SK-N-SH (cell line): ENCODE measurements around the gene HERC3. TPM values are rescaled to one million over a fixed set of nuclear protein-coding genes. Genes with fewer than 3 reads are reported as not detected.

Experiments
- CTCF ChIA-PET: fragments of 300-600, 350-600 bp; formaldehyde crosslinking; extraction: SDS; loops from one replicate; lab custom pipeline; 2021; lab: Yijun Ruan, JAX
- POLR2A ChIA-PET: fragments of 350-600 bp; sonication (Branson Sonifier 250); formaldehyde crosslinking; extraction: SDS; loops from one replicate; lab custom pipeline; 2020; ENCODE audit warnings: antibody characterized with exemption, inconsistent platforms; lab: Yijun Ruan, JAX
- DNase-seq: peaks from one replicate; pipeline ENCODE4 v3.0.0; 2012
- H2AFZ ChIP-seq: fragments of 200-600 bp; sonication (generic); 2 replicates; pipeline ENCODE4 v1.8.1; 2016; ENCODE audit warnings: antibody characterized with exemption, mild to moderate bottlenecking, low read depth
- H3F3A ChIP-seq: fragments of 200-600 bp; sonication (generic); replicated peaks from 2 replicates; pipeline ENCODE3; 2016; ENCODE audit warnings: antibody characterized with exemption, mild to moderate bottlenecking; ENCODE audit not compliant: insufficient read depth
- H3K27ac ChIP-seq, 2 experiments: fragments of 200-500 bp in 1 of 2; fragments of 200-600 bp in 1 of 2; sonication (Bioruptor generic) in 1 of 2; sonication (generic), shearing (Covaris generic) in 1 of 2; 2 replicates each; pipeline versions ENCODE4 v1.5.1 to v1.6.1; 2014 to 2016; ENCODE audit warnings: low read depth in 2 of 2, inconsistent platforms in 1 of 2, low read length in 1 of 2, mild to moderate bottlenecking in 1 of 2, mixed read lengths in 1 of 2
- H3K27me3 ChIP-seq: fragments of 200-600 bp; sonication (generic), shearing (Covaris generic); 2 replicates; pipeline ENCODE4 v1.6.1; 2016; ENCODE audit warnings: mixed run types; ENCODE audit not compliant: insufficient read depth
- H3K36me3 ChIP-seq, 2 experiments: fragments of 200-500 bp in 1 of 2; fragments of 200-600 bp in 1 of 2; sonication (Bioruptor generic) in 1 of 2; sonication (generic) in 1 of 2; replicated peaks in 1 of 2; 2 replicates each; pipeline versions ENCODE3 to v1.5.1; 2014 to 2016; ENCODE audit warnings: low read length in 1 of 2, mild to moderate bottlenecking in 1 of 2; ENCODE audit not compliant: insufficient read depth in 2 of 2, control insufficient read depth in 1 of 2
- H3K4me1 ChIP-seq, 2 experiments: fragments of 200-500 bp in 1 of 2; fragments of 200-600 bp in 1 of 2; sonication (Bioruptor generic) in 1 of 2; sonication (generic), shearing (Covaris generic) in 1 of 2; 2 replicates each; pipeline versions ENCODE4 v1.5.1 to v1.6.1; 2014 to 2016; ENCODE audit warnings: low read depth in 1 of 2, low read length in 1 of 2, mixed run types in 1 of 2; ENCODE audit not compliant: insufficient read depth in 2 of 2, control insufficient read depth in 1 of 2
- H3K4me2 ChIP-seq: fragments of 200-600 bp; sonication (generic), shearing (Covaris generic); 2 replicates; pipeline ENCODE4 v1.6.1; 2017; ENCODE audit warnings: mixed run types
- H3K4me3 ChIP-seq, 2 experiments: fragments of 200-500 bp in 1 of 2; fragments of 200-600 bp in 1 of 2; sonication (Bioruptor generic) in 1 of 2; sonication (generic), shearing (Covaris generic) in 1 of 2; 2 replicates each; pipeline versions ENCODE4 v1.5.1 to v1.8.1; 2014 to 2016; ENCODE audit warnings: low read depth in 2 of 2, inconsistent platforms in 1 of 2, low read length in 1 of 2, mild to moderate bottlenecking in 1 of 2, mixed read lengths in 1 of 2, moderate library complexity in 1 of 2
- H3K79me2 ChIP-seq: fragments of 200-600 bp; sonication (generic); 2 replicates; pipeline ENCODE4 v1.8.1; 2017; ENCODE audit warnings: mild to moderate bottlenecking; ENCODE audit not compliant: insufficient read depth
- H3K9ac ChIP-seq: fragments of 200-600 bp; sonication (generic); 2 replicates; pipeline ENCODE4 v1.6.1; 2017; ENCODE audit warnings: mixed run types
- H3K9me2 ChIP-seq: fragments of 200-600 bp; sonication (generic); 2 replicates; pipeline ENCODE4 v1.6.1; 2017; ENCODE audit warnings: mixed run types
- H3K9me3 ChIP-seq: fragments of 200-600 bp; sonication (generic); 2 replicates; pipeline ENCODE4 v1.6.1; 2017; ENCODE audit warnings: mixed run types, mild to moderate bottlenecking, moderate library complexity
- H4K20me1 ChIP-seq: fragments of 200-600 bp; sonication (generic); 2 replicates; pipeline ENCODE4 v1.6.1; 2017; ENCODE audit warnings: mild to moderate bottlenecking, mixed run types; ENCODE audit not compliant: insufficient read depth
- CHD2 ChIP-seq: fragments of 150-350 bp; IDR thresholded peaks from 2 replicates; pipeline ENCODE4 v1.6.1; 2018; ENCODE audit warnings: low read length; ENCODE audit not compliant: partially characterized antibody
- ELF1 ChIP-seq: IDR thresholded peaks from 2 replicates; pipeline ENCODE4 v1.4.0; 2012
- EP300 ChIP-seq, 2 experiments: IDR thresholded peaks; 2 replicates each; pipeline versions ENCODE4 v1.4.0 to v1.6.1; 2012; ENCODE audit warnings: borderline replicate concordance in 1 of 2, low read depth in 1 of 2, low read length in 1 of 2
- GABPA ChIP-seq: IDR thresholded peaks from 2 replicates; pipeline ENCODE4 v1.4.0; 2012; ENCODE audit warnings: low read depth, mild to moderate bottlenecking
- GATA2 ChIP-seq: sonication (generic); formaldehyde crosslinking; IDR thresholded peaks from 2 replicates; pipeline ENCODE4 v1.5.0; 2020; ENCODE audit warnings: mild to moderate bottlenecking, missing genetic modification reagents
- IRF3 ChIP-seq: fragments of 150-350 bp; IDR thresholded peaks from 2 replicates; pipeline ENCODE4 v1.6.1; 2016; ENCODE audit warnings: mild to moderate bottlenecking, low read depth, low read length
- JUND ChIP-seq: IDR thresholded peaks from 2 replicates; pipeline ENCODE4 v1.4.0; 2012
- MEF2A ChIP-seq: IDR thresholded peaks from 2 replicates; pipeline ENCODE4 v1.4.0; 2012; ENCODE audit warnings: low read depth, borderline replicate concordance
- NFIC ChIP-seq: IDR thresholded peaks from 2 replicates; pipeline ENCODE4 v1.4.0; 2012; ENCODE audit warnings: borderline replicate concordance
- NRF1 ChIP-seq: IDR thresholded peaks from 2 replicates; pipeline ENCODE4 v1.6.1; 2012; ENCODE audit warnings: low read depth, mild to moderate bottlenecking, low read length
- RAD21 ChIP-seq: IDR thresholded peaks from 2 replicates; pipeline ENCODE4 v1.6.1; 2012; ENCODE audit warnings: mild to moderate bottlenecking, low read length
- RFX5 ChIP-seq: IDR thresholded peaks from 2 replicates; pipeline ENCODE4 v1.6.1; 2012; ENCODE audit warnings: mild to moderate bottlenecking, improper control_type of control experiment, low read length
- SMC3 ChIP-seq: IDR thresholded peaks from 2 replicates; pipeline ENCODE4 v1.6.1; 2012; ENCODE audit warnings: low read depth, low read length, improper control_type of control experiment
- TAF1 ChIP-seq: IDR thresholded peaks from 2 replicates; pipeline ENCODE4 v1.6.1; 2012; ENCODE audit warnings: low read depth, mild to moderate bottlenecking, low read length, moderate library complexity, borderline replicate concordance
- TCF12 ChIP-seq: IDR thresholded peaks from 2 replicates; pipeline ENCODE4 v1.4.0; 2012
- TEAD4 ChIP-seq: IDR thresholded peaks from 2 replicates; pipeline ENCODE4 v1.4.0; 2012; ENCODE audit warnings: mild to moderate bottlenecking, borderline replicate concordance; ENCODE audit not compliant: insufficient read depth
- USF1 ChIP-seq: IDR thresholded peaks from 2 replicates; pipeline ENCODE4 v1.4.0; 2012; ENCODE audit warnings: low read depth, borderline replicate concordance
- YY1 ChIP-seq: IDR thresholded peaks from 2 replicates; pipeline ENCODE4 v1.4.0; 2012; ENCODE audit warnings: low read depth, mild to moderate bottlenecking
- WGBS: methylation state at CpG from one replicate; pipeline ENCODE4 v1.1.6; 2017; ENCODE audit warnings: low lambda C conversion rate; 5-methylcytosine and 5-hydroxymethylcytosine counted together
- polyA plus RNA-seq, 3 experiments: library from polyadenylated mRNA; depleted of rRNA; stranded (reverse); fragments of >200 nt; gene quantifications; 2 replicates each; pipeline ENCODE4 v1.2.3, GENCODE V29; 2012
- TF ChIP-seq, protein P1 (sequence below): IDR thresholded peaks from 2 replicates; pipeline ENCODE4 v1.4.0; 2012; ENCODE audit warnings: low read depth, borderline replicate concordance

Gene HERC3
- polyA plus RNA-seq, 1 of the 3 experiments (the other 2 are of a cell fraction), result 4.6 TPM

DNA sequence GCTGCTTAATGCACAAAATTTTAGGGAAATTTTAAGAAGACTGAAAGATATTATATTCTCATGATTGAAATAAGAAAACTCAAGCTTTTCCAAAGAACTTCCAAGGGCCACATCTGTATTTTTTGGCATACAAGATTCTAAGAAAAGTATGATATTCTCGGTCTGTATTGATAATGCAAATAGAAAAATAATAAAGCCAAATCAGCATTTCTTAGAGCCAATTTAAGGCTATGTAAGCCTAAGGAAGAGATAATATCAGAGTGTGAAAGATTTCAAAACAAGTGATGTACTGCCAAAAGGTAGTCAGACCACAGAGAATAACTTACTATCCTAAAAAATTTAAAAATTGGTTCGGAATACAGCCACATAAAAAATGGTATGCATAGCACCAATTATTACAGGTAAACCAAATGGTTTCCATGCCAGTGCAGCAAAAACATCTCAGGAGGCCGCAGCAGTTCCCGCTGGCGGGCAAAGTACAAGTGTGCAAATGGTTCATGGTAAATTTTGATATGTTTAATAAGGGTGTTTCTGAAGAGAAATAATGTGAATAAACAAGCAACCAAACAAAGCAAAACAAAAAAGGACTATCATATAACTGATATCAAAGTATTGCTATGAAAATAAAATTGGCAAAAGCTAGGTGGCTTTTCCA lies 140.6 kb downstream of the HERC3 start:
- Histone ChIP-seq H3K27ac (no peak overlapping the region), H4K20me1 (no peaks in the 10 kb centered on the region), H3K79me2 (no peaks in the 10 kb centered on the region), H3K4me1 (peaks cover 0 to 2% of the 10 kb centered on the region in 2 experiments; a peak in 1 of 4 replicates), H2AFZ (no peak overlapping the region), H3K9me3 (no peaks in the 10 kb centered on the region), H3K36me3 (peaks cover 2 to 28% of the 10 kb centered on the region in 2 experiments), H3K9me2 (no peaks in the 10 kb centered on the region), H3K9ac (no peak overlapping the region), H3K27me3 (no peaks in the 10 kb centered on the region), H3K4me2 (no peak overlapping the region), H3F3A (no peaks in the 10 kb centered on the region), H3K4me3 (no peak overlapping the region)
- ChIA-PET POLR2A (no interaction called here), CTCF (interaction anchor here (0.9 to 1.6 kb wide), 4 partner anchors 12 to 291 kb away, joined by 3 to 4 read pairs (median 3); no protein-coding TSS in a partner anchor)
- no peak for DNase-seq
- 88% methylated on average over 5 of the region's 5 CpGs for WGBS
- TF ChIP-seq GATA2 (no peak), JUND (no peak), RAD21 (no peak), TCF12 (no peak), TAF1 (no peak), YY1 (no peak), NFIC (no peak), SMC3 (no peak), TEAD4 (no peak), MEF2A (no peak), RFX5 (no peak)

DNA sequence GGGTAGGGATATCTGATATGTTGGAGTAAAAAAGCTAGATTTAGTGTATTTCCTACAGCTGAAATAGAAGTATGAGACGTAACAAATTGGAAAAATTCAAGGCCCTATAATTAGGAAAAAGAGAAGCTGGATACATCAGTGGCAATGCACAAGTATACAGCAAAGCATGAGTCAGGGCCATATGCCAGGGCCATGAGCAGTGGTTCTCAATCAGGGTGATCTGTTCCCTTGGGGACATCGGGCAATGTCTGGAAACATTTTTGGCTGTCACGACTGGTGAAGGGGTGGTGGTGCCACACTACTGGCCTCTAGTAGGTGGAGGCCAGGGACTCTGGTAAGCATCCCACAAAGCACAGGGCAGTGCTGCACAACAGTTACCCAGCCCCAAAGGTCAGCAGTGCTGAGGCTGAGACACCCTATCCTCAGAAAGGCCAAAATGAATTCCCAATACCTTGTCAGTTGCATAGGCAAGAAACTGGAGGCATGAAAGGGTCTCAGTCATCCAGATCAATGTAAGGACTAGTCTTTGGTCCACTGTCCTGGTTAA lies 142.2 kb downstream of the HERC3 start:
- 87% methylated on average over 2 of the region's 3 CpGs for WGBS
- no peaks in the 10 kb centered on the region for H3F3A ChIP-seq
- H3K4me1 ChIP-seq, result no peaks in the 10 kb centered on the region; a peak in 1 of 4 replicates
- H4K20me1 ChIP-seq, result no peaks in the 10 kb centered on the region
- H3K4me3 ChIP-seq, result no peak overlapping the region
- H3K36me3 ChIP-seq, result peaks cover 0 to 23% of the 10 kb centered on the region in 2 experiments
- H3K79me2 ChIP-seq, result no peaks in the 10 kb centered on the region
- TF ChIP-seq CHD2, result no peak
- TF ChIP-seq ELF1, result no peak
- ChIA-PET CTCF (interaction anchor here (1.1 to 1.4 kb wide), 2 partner anchors 14 to 28 kb away, joined by 3 read pairs; no protein-coding TSS in a partner anchor), POLR2A (no interaction called here)
- no peak for DNase-seq
- no peak overlapping the region for H2AFZ ChIP-seq
- no peak overlapping the region for H3K9ac ChIP-seq
- H3K9me2 ChIP-seq, result no peaks in the 10 kb centered on the region
- H3K4me2 ChIP-seq, result no peak overlapping the region
- H3K27me3 ChIP-seq, result no peaks in the 10 kb centered on the region
- no peaks in the 10 kb centered on the region for H3K9me3 ChIP-seq
- no peak overlapping the region for H3K27ac ChIP-seq

GRCh38 chr4:88735564-88735963 lies 143.3 kb downstream of the HERC3 start:
- no peak for DNase-seq
- no peak overlapping the region for H2AFZ ChIP-seq
- H3K27ac ChIP-seq, result no peak overlapping the region
- no peaks in the 10 kb centered on the region for H4K20me1 ChIP-seq
- no peak overlapping the region for H3K4me3 ChIP-seq
- CTCF ChIA-PET, result interaction anchor here (0.8 to 2.3 kb wide), 2 partner anchors 27 to 524 kb away, joined by 4 to 7 read pairs; no protein-coding TSS in a partner anchor
- H3F3A ChIP-seq, result no peaks in the 10 kb centered on the region
- H3K9ac ChIP-seq, result no peak overlapping the region
- H3K4me1 ChIP-seq, result no peaks in the 10 kb centered on the region; a peak in 1 of 4 replicates
- no peaks in the 10 kb centered on the region for H3K9me3 ChIP-seq
- WGBS, result 100% methylated on average over 1 of the region's 1 CpG
- POLR2A ChIA-PET, result no interaction called here
- no peaks in the 10 kb centered on the region for H3K9me2 ChIP-seq
- H3K36me3 ChIP-seq, result peaks cover 0 to 12% of the 10 kb centered on the region in 2 experiments
- H3K4me2 ChIP-seq, result no peak overlapping the region
- H3K79me2 ChIP-seq, result no peaks in the 10 kb centered on the region
- H3K27me3 ChIP-seq, result no peaks in the 10 kb centered on the region
- TF ChIP-seq RFX5, result no peak
- TF ChIP-seq EP300 (IDR thresholded peaks at IDR 0.05; ENCODE audit: borderline replicate concordance in 1 of 2, low read depth in 1 of 2, low read length in 1 of 2), result no peak
- no peak for TF ChIP-seq YY1
- TF ChIP-seq GABPA, result no peak
- no peak for TF ChIP-seq USF1
- TF ChIP-seq CHD2, result no peak
- TF ChIP-seq NRF1, result no peak
- no peak for TF ChIP-seq IRF3
- TF ChIP-seq TEAD4, result no peak
- TF ChIP-seq, protein P1, sequence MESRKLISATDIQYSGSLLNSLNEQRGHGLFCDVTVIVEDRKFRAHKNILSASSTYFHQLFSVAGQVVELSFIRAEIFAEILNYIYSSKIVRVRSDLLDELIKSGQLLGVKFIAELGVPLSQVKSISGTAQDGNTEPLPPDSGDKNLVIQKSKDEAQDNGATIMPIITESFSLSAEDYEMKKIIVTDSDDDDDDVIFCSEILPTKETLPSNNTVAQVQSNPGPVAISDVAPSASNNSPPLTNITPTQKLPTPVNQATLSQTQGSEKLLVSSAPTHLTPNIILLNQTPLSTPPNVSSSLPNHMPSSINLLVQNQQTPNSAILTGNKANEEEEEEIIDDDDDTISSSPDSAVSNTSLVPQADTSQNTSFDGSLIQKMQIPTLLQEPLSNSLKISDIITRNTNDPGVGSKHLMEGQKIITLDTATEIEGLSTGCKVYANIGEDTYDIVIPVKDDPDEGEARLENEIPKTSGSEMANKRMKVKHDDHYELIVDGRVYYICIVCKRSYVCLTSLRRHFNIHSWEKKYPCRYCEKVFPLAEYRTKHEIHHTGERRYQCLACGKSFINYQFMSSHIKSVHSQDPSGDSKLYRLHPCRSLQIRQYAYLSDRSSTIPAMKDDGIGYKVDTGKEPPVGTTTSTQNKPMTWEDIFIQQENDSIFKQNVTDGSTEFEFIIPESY, result no peak
